Left kidney (tissue), 2 donors: ENCODE data around the gene CRK. TPM values are rescaled to one million over a fixed set of nuclear protein-coding genes. Genes with fewer than 3 reads are reported as not detected.

Experiments used
- DNase-seq: peaks from one replicate; pipeline ENCODE4 v3.0.0-alpha.2; 2013
- polyA plus RNA-seq: library from polyadenylated mRNA; unstranded; fragments of 120-200 nt; gene quantifications from one replicate; pipeline ENCODE4 v1.2.1, GENCODE V29; 2013; ENCODE audit not compliant: insufficient read length

CRK gene
- polyA plus RNA-seq, 1 donor = 62.2 TPM

GRCh38 chr17:1487939-1488825 is 32.1 kb upstream of the CRK start:
- peak; percentile 87 for DNase-seq

DNA sequence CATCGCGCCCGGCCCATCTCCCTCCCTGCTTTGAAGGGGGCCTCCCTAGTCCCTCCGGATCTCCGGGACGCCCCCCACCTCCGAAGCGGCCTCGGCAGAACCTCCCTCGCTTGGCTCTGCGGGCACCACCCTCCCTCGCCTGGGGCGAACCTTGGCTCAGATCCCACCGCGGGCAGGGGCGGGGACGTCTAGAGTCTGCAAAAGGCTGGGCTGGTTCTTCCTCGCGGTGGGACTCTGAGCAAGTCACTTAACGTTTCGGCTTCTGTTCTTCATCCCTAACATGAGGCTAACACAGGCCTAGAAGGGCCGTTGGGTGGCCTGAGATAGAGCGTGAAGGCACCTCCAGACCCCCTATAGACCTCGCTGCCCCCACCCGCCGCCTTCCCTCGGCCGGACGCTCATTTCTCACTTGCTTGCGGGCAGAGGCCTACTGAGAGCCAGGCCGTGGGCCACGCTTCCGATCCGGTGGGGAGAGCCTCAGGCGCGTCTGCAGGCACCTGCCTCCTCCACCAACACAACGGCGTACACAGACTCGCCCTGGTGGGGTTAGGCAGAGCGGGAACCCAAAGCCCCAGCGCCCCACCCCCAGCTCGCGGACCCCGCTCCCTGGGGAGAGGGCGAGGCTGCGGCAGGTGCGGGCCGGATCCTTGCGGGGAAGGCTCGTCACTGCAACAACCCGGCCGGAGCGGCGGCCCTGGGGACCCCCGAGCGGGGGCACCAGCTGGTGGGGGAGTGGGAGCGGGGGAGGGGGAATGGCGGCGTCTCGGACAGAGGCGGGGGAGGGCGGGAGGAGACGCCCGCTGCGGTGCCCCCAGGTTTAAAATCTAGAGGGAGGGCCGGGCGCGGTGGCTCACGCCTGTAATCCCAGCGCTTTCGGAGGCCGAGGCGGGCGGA is 31.0 kb upstream of the CRK start:
- DNase-seq = no peak

DNA sequence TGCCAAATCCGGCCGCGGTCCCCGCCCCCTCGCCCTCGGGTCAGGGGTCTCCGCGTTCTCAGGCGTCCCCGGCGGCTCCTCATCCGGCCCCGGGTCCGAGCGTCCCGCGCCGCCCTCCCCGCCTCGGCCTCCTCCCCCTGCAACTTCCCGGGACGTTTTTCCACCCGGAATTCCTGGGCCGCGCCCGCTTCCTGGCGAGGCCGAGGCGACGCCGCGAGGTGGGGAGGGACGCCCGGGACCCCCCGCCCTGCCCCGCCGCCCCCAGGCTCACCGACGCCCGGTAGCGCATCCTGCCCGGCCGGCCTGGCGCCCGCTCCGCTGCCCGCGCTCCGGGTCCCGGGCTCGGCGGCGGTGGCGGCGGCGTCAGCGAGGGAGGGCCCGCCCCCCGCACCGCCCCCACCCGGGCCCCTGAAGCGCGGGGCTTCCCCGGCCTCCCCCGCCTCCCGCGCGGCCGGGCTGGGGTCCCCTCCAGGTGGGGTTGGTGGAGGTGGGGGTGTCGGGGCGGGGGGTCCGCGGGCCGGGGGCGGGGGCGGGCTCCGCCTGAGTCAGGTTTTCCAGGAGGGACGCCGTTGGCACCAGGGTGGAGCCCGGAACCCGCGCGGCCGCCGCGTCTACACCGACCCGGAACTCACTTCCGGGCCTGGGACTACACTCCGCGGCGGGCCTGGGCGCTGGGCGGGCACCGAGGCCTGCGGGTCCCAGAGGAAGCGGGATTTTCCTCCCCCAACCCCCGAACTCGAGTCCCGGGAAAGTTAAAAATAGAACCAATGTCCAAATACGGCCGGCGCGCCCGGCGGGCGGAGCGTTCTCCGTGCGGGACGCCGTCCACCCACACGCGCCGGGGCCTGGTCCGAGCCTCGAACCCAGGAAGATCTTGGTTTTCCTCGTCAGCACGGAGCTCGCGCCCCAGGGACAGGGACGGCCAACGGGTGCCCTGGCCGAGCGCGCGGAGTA is 29.7 kb upstream of the CRK start:
- no peak for DNase-seq

DNA sequence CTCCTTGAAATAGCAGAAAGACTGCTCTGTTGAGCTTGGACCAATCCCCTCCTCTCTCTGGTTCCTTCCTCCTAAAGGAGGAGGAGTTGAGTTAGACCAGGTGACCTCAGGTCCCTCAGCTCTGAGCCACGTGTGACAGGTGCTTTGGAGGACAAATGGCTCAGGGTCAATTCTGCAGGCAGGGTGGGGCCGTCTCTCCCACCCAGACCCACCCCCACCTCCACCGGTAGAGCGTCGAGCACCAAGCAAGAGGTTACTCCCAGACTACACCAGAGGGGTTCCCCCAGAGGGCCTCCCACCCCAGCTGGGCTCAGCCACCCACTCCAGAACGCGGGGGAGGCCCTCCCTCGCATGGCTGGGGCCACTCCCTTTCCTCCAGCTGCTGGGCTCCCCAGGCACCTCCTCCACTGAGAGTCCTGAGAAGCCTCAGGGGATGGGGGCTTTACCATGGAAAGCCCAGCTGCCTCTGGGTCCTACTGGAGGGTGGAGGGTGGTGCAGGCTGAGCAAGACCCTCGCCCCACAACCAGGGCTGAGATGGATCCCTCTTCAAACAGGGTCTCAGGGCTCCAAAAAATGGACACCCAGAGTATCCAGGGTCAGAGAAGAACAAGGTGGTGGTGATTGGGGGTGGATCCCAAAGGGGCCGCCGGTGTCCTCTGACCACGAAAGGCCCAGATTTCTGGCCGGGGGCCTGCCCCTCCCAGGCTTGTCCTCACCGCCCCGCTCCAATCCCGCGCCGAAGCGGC is 28.8 kb upstream of the CRK start:
- DNase-seq = peak; percentile 73

DNA sequence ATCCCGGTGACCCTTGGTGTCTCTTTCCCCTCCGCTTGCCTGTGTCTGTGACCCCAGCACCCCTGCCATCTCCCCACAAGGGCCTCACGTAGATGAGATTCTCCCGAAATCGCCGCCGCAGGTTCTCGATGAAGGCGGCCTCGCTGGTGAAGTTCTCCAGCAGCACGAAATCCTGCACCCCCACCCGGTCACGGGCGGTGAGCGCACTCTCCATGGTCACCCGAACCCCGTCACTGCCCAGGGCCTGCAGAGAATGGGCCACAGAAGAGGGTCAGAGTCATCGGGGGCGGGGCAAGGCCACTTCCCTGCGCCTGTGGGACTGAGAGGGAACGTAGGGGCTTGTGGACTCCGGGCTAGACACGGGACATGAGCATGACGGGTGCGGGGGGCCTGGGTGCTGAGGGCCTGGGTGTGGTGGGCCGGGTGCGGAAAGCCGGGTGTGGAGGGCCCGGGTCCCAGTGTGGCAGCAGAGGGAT is 28.1 kb upstream of the CRK start:
- no peak for DNase-seq

- DNase-seq = no peak
Measured at GRCh38 chr17:1482680-1483079, 26.6 kb upstream of the CRK start.

GRCh38 chr17:1481736-1482135 is 25.7 kb upstream of the CRK start:
- DNase-seq = no peak

- no peak for DNase-seq
Measured at GRCh38 chr17:1480747-1481465, 24.9 kb upstream of the CRK start.

GRCh38 chr17:1478418-1478817 is 22.4 kb upstream of the CRK start:
- no peak for DNase-seq

DNA sequence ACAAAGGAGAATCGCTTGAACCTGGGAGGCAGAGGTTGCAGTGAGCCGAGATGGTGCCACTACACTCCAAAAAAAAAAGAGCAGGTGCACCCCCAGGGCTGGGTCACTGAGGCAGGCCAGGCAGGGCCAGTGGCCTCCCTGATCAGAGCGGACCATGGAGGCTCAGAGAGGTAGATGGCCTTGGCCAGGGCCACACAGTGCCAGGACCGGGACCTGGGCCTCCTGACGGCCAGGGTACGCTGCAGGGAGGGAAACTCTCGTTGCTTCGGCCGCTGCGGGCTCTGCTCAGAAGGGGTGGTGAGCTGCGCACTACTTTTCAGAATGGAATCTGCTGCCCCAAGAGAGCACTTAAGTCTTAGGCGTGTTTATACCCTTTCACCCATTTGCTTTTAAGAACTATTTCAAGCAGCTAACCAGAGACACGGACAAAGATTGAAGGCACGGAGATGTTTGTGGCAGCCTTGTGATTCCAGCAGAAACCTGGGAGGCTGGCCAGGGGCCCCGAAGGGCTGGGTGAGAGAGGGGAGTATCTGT is 19.4 kb upstream of the CRK start:
- no peak for DNase-seq

- no peak for DNase-seq
Measured at GRCh38 chr17:1474402-1475189, 18.6 kb upstream of the CRK start.

DNA sequence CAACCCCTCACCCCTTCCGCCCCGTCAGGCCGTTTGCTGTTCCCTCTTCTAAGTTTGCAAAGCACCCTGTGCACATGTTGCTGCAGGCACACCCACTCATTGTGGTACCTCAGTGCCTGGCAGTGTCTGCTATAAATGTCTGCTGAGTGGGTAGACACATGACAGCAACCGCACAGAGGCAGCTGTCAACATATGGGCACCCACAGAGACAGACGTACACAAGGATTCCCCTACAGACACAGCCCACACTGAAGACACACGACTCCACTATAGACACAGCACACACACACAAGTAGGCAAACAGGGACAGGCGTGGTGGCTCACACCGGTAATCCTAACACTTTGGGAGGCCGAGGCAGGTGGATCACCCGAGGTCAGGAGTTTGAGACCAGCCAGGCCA is 17.8 kb upstream of the CRK start:
- no peak for DNase-seq

DNA sequence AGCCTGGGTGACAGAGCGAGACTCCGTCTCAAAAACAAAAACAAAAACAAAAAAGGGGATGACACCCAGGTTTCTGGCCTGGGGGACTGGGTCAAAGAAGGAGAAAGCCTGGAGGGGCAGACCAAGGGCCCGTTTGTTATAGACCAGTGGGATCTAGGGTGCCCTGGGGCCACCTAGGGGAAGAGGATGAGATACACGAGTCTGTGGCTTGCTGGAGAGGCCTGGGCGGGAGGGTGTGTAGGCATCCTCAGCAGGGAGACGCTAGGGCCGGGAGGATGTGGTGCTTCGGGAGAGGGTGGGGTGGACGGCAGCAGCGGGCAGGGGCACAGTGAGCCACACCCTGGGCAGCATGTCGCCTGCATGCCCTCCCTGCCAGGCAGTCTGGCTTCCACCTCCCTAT is 17.1 kb upstream of the CRK start:
- DNase-seq = no peak

DNA sequence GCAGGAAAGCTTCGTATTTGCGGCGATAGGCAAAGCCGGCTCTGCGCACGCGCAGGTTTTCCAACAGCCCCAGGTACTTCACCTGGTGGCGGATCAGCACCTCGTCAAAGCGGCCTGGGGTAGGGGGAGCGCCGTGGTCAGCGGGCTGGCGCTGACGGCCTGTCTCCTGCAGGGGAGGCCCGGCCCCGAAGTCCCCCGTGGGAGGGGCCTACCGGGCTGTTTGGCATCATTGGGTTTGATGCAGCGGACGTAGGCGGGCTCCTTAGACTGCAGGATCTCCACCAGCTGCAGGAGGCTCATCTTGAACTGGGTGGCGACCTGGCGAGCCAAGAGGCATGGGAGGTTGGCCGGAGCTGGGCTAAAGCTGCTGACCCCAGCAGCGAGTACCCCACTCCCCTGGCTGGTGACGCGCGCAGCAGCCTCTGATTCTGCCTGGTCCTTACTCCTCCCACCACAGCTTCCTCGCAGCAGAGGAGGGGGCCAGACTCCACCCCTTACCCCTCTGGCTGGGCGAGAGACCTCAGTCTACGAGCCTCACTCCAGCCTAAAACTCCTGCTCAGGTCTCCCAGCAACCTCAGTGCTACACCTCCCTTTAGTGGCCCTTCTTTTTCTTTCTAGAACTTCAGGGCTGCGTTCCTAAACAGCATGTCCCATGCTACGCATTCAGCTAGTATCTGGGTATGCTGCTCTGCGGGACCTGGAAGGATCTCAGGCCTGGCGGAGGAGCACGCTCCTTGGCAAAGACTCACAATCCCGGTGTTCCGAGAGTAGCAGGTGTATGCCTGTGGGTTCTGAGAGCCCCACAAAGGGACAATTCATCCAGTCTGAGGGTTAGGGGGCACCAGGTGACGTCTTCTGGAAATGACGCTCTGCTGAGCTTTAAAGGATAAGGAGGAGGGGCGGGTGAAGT is 16.1 kb upstream of the CRK start:
- no peak for DNase-seq

DNA sequence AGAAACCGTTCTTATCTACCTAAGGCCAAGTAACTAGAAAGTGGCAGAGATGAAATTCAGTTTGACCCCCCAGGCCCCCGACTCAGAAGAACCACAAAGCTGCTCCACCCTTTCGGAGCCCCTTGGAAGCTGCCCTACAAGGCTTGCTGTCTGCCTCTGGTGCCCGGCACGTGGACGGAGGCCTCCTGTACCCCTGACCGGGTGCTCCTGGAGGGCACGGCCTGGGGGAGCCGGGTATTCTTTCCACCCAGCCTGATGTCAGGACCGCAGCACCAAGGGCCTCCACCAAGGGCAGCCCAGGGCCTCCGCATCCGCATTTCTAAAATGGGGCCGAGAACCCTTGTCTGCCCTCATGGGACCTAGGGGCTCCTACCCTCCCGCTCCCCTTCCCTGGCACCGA is 15.5 kb upstream of the CRK start:
- no peak for DNase-seq

- DNase-seq = no peak
Measured at GRCh38 chr17:1470755-1471462, 14.9 kb upstream of the CRK start.

DNA sequence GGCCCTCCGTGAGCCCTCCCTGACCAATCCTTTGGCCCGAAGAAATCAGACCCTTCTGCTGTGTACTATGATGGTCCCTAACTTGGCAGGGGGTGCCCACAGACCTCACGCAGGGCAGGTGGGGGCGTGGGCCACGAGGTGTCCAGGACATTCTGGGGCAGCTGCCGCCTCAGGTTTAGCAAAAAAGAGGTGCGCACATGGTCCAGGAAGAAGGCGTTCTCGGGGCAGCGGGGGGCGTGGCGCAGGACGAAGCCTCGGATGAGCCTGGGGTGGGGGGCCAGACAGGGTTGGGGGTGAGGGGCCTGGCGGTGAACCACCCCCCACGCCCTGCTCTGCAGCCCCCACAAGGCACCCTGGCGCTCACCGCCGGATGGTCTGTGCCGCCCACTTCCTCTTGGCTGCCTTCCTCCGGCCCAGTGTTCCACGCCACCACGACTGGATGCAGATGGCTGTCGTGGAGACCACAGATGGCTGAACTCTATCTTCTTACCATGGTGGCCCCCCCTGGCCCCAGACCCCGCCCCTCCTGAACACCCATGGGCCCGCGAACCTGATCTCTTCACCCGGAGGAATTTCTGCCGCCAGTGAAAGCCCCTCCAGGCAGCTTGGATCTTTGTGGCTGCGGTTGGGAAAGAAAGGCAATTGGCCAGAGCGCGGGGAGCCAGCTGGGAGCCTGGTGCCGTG is 14.2 kb upstream of the CRK start:
- DNase-seq = no peak
